GM23338 (cell line): ENCODE results near the gene CNPY1.

Source experiments
- CREB1 ChIP-seq: fragments of 250-450 bp; sonication (Bioruptor Pico); IDR thresholded peaks from 2 replicates; pipeline ENCODE4 v1.5.0; 2020; ENCODE audit warnings: low read depth, mild to moderate bottlenecking, moderate library complexity
- EZH2 ChIP-seq: fragments of 200-600 bp; sonication (generic); IDR thresholded peaks from one replicate; pipeline ENCODE4 v1.8.0; 2017; ENCODE audit warnings: antibody characterized with exemption, mild to moderate bottlenecking, low read depth; ENCODE audit not compliant: unreplicated experiment
- EZH2phosphoT487 ChIP-seq: fragments of 200-600 bp; sonication (generic); IDR thresholded peaks from one replicate; pipeline ENCODE4 v1.8.1; 2018; ENCODE audit warnings: antibody characterized with exemption; ENCODE audit not compliant: unreplicated experiment
- NANOG ChIP-seq: IDR thresholded peaks from 2 replicates; pipeline ENCODE4 v1.6.1; 2016; ENCODE audit warnings: antibody characterized with exemption, borderline replicate concordance
- POLR2AphosphoS5 ChIP-seq: IDR thresholded peaks from 2 replicates; pipeline ENCODE4 v1.6.1; 2016; ENCODE audit warnings: antibody characterized with exemption, low read depth
- ZNF114 ChIP-seq: fragments of 250-450 bp; sonication (Bioruptor Pico); IDR thresholded peaks from 2 replicates; pipeline ENCODE4 v1.5.0; 2020; ENCODE audit warnings: mild to moderate bottlenecking, moderate library complexity
- TF ChIP-seq, protein P1 (sequence below), 2 experiments: fragments of 200-600 bp in 1 of 2; sonication (generic) in 1 of 2; conservative IDR thresholded peaks; 2 replicates each; pipeline versions ENCODE4 v1.5.1 to v1.6.1; 2016 to 2017; ENCODE audit warnings: antibody characterized with exemption in 2 of 2, low read depth in 2 of 2, mild to moderate bottlenecking in 2 of 2, moderate library complexity in 1 of 2
- TF ChIP-seq, protein P2 (sequence below): IDR thresholded peaks from one replicate; pipeline ENCODE4 v1.6.1; 2018; ENCODE audit warnings: antibody characterized with exemption; ENCODE audit not compliant: unreplicated experiment
- TF ChIP-seq, protein P3 (sequence below): IDR thresholded peaks from 2 replicates; pipeline ENCODE4 v1.6.1; 2016; ENCODE audit warnings: antibody characterized with exemption

DNA sequence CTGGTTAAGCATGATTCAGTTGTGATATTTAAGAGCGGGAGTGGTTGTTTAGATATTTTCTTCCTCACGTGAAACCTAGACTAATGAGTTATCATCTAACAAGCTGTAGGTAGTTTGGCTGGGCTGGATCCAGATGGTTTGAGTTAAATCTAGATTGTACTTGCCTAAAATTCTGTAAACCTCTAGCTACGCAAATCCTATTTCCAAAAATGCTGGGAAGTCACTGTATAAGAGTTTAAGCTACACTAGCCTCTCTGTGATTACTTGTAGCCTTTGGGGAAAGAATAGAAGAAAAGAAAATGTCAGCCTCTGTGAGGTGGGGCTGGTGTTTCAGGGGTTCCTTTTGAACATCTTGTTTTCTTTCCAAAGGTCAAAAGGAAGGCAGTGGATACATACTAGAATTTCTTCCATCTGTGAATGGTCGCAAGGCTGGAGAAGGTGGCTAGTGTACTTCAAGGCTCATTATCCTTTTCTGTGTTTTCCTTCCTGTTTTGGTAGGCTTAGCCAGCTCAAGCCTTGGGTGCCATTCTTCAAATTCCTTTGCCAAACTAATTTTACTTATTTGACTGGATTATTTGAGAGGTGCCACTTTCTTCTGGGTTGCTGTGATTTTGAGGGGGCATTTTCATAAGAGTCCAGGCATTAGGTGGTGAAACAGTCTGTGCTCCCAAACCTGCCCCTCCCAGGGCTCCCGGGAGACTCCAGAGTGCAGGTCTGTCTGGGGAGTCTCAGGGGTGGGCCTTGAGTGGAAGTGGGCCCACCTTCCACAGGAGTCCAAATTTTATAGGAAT lies 93.7 kb downstream of the CNPY1 start:
- TF ChIP-seq, protein P1, sequence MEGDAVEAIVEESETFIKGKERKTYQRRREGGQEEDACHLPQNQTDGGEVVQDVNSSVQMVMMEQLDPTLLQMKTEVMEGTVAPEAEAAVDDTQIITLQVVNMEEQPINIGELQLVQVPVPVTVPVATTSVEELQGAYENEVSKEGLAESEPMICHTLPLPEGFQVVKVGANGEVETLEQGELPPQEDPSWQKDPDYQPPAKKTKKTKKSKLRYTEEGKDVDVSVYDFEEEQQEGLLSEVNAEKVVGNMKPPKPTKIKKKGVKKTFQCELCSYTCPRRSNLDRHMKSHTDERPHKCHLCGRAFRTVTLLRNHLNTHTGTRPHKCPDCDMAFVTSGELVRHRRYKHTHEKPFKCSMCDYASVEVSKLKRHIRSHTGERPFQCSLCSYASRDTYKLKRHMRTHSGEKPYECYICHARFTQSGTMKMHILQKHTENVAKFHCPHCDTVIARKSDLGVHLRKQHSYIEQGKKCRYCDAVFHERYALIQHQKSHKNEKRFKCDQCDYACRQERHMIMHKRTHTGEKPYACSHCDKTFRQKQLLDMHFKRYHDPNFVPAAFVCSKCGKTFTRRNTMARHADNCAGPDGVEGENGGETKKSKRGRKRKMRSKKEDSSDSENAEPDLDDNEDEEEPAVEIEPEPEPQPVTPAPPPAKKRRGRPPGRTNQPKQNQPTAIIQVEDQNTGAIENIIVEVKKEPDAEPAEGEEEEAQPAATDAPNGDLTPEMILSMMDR (conservative IDR thresholded peaks at IDR 0.05; ENCODE audit: low read depth in 2 of 2) = no peak
- TF ChIP-seq EZH2phosphoT487 = peak; percentile 80
- TF ChIP-seq POLR2AphosphoS5 = no peak
- TF ChIP-seq, protein P2, sequence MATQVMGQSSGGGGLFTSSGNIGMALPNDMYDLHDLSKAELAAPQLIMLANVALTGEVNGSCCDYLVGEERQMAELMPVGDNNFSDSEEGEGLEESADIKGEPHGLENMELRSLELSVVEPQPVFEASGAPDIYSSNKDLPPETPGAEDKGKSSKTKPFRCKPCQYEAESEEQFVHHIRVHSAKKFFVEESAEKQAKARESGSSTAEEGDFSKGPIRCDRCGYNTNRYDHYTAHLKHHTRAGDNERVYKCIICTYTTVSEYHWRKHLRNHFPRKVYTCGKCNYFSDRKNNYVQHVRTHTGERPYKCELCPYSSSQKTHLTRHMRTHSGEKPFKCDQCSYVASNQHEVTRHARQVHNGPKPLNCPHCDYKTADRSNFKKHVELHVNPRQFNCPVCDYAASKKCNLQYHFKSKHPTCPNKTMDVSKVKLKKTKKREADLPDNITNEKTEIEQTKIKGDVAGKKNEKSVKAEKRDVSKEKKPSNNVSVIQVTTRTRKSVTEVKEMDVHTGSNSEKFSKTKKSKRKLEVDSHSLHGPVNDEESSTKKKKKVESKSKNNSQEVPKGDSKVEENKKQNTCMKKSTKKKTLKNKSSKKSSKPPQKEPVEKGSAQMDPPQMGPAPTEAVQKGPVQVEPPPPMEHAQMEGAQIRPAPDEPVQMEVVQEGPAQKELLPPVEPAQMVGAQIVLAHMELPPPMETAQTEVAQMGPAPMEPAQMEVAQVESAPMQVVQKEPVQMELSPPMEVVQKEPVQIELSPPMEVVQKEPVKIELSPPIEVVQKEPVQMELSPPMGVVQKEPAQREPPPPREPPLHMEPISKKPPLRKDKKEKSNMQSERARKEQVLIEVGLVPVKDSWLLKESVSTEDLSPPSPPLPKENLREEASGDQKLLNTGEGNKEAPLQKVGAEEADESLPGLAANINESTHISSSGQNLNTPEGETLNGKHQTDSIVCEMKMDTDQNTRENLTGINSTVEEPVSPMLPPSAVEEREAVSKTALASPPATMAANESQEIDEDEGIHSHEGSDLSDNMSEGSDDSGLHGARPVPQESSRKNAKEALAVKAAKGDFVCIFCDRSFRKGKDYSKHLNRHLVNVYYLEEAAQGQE = no peak
- peak; percentile 78 for TF ChIP-seq EZH2
- TF ChIP-seq CREB1 (CRISPR knock-in tag) = no peak
- TF ChIP-seq, protein P3, sequence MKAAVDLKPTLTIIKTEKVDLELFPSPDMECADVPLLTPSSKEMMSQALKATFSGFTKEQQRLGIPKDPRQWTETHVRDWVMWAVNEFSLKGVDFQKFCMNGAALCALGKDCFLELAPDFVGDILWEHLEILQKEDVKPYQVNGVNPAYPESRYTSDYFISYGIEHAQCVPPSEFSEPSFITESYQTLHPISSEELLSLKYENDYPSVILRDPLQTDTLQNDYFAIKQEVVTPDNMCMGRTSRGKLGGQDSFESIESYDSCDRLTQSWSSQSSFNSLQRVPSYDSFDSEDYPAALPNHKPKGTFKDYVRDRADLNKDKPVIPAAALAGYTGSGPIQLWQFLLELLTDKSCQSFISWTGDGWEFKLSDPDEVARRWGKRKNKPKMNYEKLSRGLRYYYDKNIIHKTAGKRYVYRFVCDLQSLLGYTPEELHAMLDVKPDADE = no peak
- no peak for TF ChIP-seq ZNF114 (CRISPR knock-in tag)
- no peak for TF ChIP-seq NANOG
